Neuronal stem cell (in vitro differentiated cells): ENCODE measurements around the gene SYT7.
"Not testable (repeated sequence)": the region's sequence is repeated elsewhere in the genome, so short reads cannot be mapped to it uniquely, and the experiment has no call there.

Source experiments
- DNase-seq: peaks from one replicate; pipeline ENCODE4 v3.0.0-alpha.2; 2013; ENCODE audit warnings: low spot score
- H2AFZ ChIP-seq: one replicate; pipeline ENCODE4 v1.6.1; 2013; ENCODE audit warnings: mild to moderate bottlenecking, low read length, inconsistent platforms
- H2AK5ac ChIP-seq: 2 replicates; pipeline ENCODE4 v1.6.1; 2013; ENCODE audit warnings: low read depth, mild to moderate bottlenecking, inconsistent platforms, low read length, moderate library complexity, mixed read lengths
- H2BK120ac ChIP-seq: 2 replicates; pipeline ENCODE4 v1.6.1; 2013; ENCODE audit warnings: low read depth, mild to moderate bottlenecking, inconsistent platforms, low read length, moderate library complexity, mixed read lengths
- H2BK12ac ChIP-seq: one replicate; pipeline ENCODE4 v1.6.1; 2013; ENCODE audit warnings: low read length, inconsistent platforms
- H2BK15ac ChIP-seq: 2 replicates; pipeline ENCODE4 v1.6.1; 2013; ENCODE audit warnings: mild to moderate bottlenecking, low read length, inconsistent platforms, mixed read lengths
- H2BK5ac ChIP-seq: one replicate; pipeline ENCODE4 v1.6.1; 2013; ENCODE audit warnings: inconsistent platforms, mild to moderate bottlenecking, low read length, moderate library complexity
- H3K14ac ChIP-seq: one replicate; pipeline ENCODE4 v1.6.1; 2013; ENCODE audit warnings: low read length, inconsistent platforms
- H3K18ac ChIP-seq: 2 replicates; pipeline ENCODE4 v1.6.1; 2013; ENCODE audit warnings: low read length, inconsistent platforms
- H3K23ac ChIP-seq: 2 replicates; pipeline ENCODE4 v1.6.1; 2013; ENCODE audit warnings: low read depth, mild to moderate bottlenecking, mixed read lengths, low read length, inconsistent platforms; ENCODE audit not compliant: poor library complexity
- H3K27ac ChIP-seq: replicated peaks from 3 replicates; pipeline ENCODE4 v1.5.1; 2013; ENCODE audit warnings: low read length, inconsistent platforms
- H3K27me3 ChIP-seq, 3 experiments: 2 replicates each; pipeline ENCODE4 v1.6.1; 2013; ENCODE audit warnings: low read length in 3 of 3, mild to moderate bottlenecking in 2 of 3, inconsistent platforms in 1 of 3, low read depth in 1 of 3, mixed read lengths in 1 of 3, moderate library complexity in 1 of 3; ENCODE audit not compliant: control insufficient read depth in 3 of 3, insufficient read depth in 3 of 3
- H3K36me3 ChIP-seq, 2 donors: replicated peaks in 1 of 2; 2 replicates each; pipeline ENCODE4 v1.6.1; 2013; ENCODE audit warnings: low read length in 2 of 2; ENCODE audit not compliant: control insufficient read depth in 2 of 2, insufficient read depth in 2 of 2
- H3K4ac ChIP-seq: 2 replicates; pipeline ENCODE4 v1.6.1; 2013; ENCODE audit warnings: inconsistent platforms, mild to moderate bottlenecking, low read length, moderate library complexity
- H3K4me1 ChIP-seq, 2 donors: 1 replicate in 1 of 2; 2 replicates in 1 of 2; pipeline ENCODE4 v1.6.1; 2013; ENCODE audit warnings: low read length in 2 of 2, low read depth in 1 of 2; ENCODE audit not compliant: control insufficient read depth in 2 of 2, insufficient read depth in 1 of 2
- H3K4me2 ChIP-seq: one replicate; pipeline ENCODE4 v1.6.1; 2013; ENCODE audit warnings: mild to moderate bottlenecking, low read length, inconsistent platforms; ENCODE audit not compliant: insufficient read depth, poor library complexity, severe bottlenecking
- H3K4me3 ChIP-seq, 2 donors: 2 replicates each; pipeline ENCODE4 v1.5.1; 2013; ENCODE audit warnings: low read length in 2 of 2, mild to moderate bottlenecking in 2 of 2, inconsistent platforms in 1 of 2, moderate library complexity in 1 of 2
- H3K79me1 ChIP-seq: one replicate; pipeline ENCODE4 v1.6.1; 2013; ENCODE audit warnings: low read depth, mild to moderate bottlenecking, inconsistent platforms, low read length, moderate library complexity
- H3K9ac ChIP-seq: one replicate; pipeline ENCODE4 v1.6.1; 2013; ENCODE audit warnings: mild to moderate bottlenecking, low read depth, low read length, inconsistent platforms; ENCODE audit not compliant: poor library complexity
- H3K9me3 ChIP-seq, 2 donors: replicated peaks in 1 of 2; 2 replicates each; pipeline versions ENCODE3 to v1.6.1; 2013; ENCODE audit warnings: low read length in 2 of 2, mild to moderate bottlenecking in 2 of 2, inconsistent platforms in 1 of 2, low read depth in 1 of 2, mixed read lengths in 1 of 2, moderate library complexity in 1 of 2; ENCODE audit not compliant: control insufficient read depth in 2 of 2, insufficient read depth in 1 of 2
- H4K8ac ChIP-seq: one replicate; pipeline ENCODE4 v1.6.1; 2013; ENCODE audit warnings: low read depth, mild to moderate bottlenecking, inconsistent platforms, low read length, moderate library complexity
- H4K91ac ChIP-seq: one replicate; pipeline ENCODE4 v1.6.1; 2013; ENCODE audit warnings: low read length, low read depth, mild to moderate bottlenecking, inconsistent platforms; ENCODE audit not compliant: poor library complexity
- WGBS, 2 donors: extraction: QIAGEN DNeasy Blood & Tissue Kit; methylation state at CpG; one replicate each; pipeline ENCODE4 v1.1.7; 2013; ENCODE audit warnings: missing lambda C conversion rate in 2 of 2, mixed read lengths in 1 of 2; ENCODE audit not compliant: insufficient read length in 2 of 2, insufficient replicate concordance in 1 of 2; ENCODE audit errors: extremely low coverage in 2 of 2; 5-methylcytosine and 5-hydroxymethylcytosine counted together

Gene SYT7

DNA sequence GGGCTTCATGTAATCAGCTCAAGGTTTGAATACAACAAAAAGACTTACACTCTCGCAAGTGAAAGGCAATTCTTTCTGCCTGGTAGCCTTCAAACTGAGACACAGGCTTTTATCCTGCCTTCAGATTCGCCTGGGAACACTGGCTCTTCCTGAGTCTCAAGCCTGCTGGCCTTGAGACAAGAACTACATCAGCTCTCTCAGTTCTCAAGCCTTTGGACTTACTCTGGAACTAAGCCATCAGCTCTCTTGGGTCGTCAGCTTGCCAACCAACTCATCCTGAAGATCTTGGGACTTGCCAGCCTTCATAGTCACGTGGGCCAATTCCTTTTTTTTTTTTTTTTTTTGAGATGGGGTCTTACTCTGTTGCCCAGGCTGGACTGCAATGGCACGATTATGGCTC, 108.0 kb downstream of the SYT7 start:
- H2BK15ac ChIP-seq: no peak overlapping the region
- no peak overlapping the region for H3K14ac ChIP-seq
- H3K9ac ChIP-seq: no peak overlapping the region
- no peak overlapping the region for H3K4ac ChIP-seq
- H4K8ac ChIP-seq: no peak overlapping the region
- no peak for DNase-seq
- H3K18ac ChIP-seq: no peak overlapping the region
- H2BK120ac ChIP-seq: no peak overlapping the region
- H2BK12ac ChIP-seq: no peak overlapping the region
- no peak overlapping the region for H3K4me3 ChIP-seq
- H2BK5ac ChIP-seq: no peak overlapping the region
- peaks cover 2% of the 10 kb centered on the region in 2 donors for H3K4me1 ChIP-seq
- no peak overlapping the region for H2AK5ac ChIP-seq
- H2AFZ ChIP-seq: no peak overlapping the region
- H4K91ac ChIP-seq: no peak overlapping the region
- H3K4me2 ChIP-seq: no peak overlapping the region
- no peaks in the 10 kb centered on the region for H3K9me3 ChIP-seq
- H3K23ac ChIP-seq: no peak overlapping the region
- no CpG with 5 or more reads among the region's 5 CpGs for WGBS, 2 donors
- H3K79me1 ChIP-seq: no peaks in the 10 kb centered on the region
- H3K27me3 ChIP-seq: no peaks in the 10 kb centered on the region
- peaks cover 4 to 41% of the 10 kb centered on the region in 2 donors for H3K36me3 ChIP-seq
- no peak overlapping the region for H3K27ac ChIP-seq

DNA sequence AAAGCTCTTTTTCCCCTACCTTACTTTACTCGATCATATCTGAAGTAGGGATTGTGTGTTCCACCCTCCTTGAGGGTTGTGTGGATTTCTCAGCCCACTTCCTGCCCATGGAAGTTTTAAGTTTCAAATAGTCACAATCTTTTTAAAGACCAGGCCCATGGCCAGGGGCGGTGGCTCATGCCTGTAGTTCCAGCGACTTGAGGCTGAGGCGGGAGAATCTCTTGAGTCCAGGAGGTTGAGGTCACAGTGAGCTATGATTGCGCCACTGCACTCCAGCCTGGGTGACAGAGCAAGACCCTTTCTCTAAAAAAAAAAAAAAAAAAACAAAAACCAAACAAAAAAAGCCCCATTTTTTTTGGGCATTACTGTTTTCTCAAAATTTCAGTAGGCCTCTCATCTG, 108.6 kb downstream of the SYT7 start:
- Histone ChIP-seq H2BK5ac (no peak overlapping the region), H3K9me3 (no peaks in the 10 kb centered on the region), H4K91ac (no peak overlapping the region), H3K79me1 (no peaks in the 10 kb centered on the region), H3K27me3 (no peaks in the 10 kb centered on the region), H3K36me3 (peaks cover 4 to 43% of the 10 kb centered on the region in 2 donors), H2BK120ac (no peak overlapping the region), H3K27ac (no peak overlapping the region), H3K18ac (no peak overlapping the region), H3K9ac (no peak overlapping the region), H2BK12ac (no peak overlapping the region), H3K4ac (no peak overlapping the region), H3K4me1 (no peaks in the 10 kb centered on the region), H4K8ac (no peak overlapping the region), H3K23ac (no peak overlapping the region), H2AFZ (no peak overlapping the region), H3K4me3 (no peak overlapping the region), H3K14ac (no peak overlapping the region), H3K4me2 (no peak overlapping the region), H2BK15ac (no peak overlapping the region), H2AK5ac (no peak overlapping the region)
- WGBS, 2 donors: no CpG with 5 or more reads among the region's 5 CpGs
- no peak for DNase-seq

DNA sequence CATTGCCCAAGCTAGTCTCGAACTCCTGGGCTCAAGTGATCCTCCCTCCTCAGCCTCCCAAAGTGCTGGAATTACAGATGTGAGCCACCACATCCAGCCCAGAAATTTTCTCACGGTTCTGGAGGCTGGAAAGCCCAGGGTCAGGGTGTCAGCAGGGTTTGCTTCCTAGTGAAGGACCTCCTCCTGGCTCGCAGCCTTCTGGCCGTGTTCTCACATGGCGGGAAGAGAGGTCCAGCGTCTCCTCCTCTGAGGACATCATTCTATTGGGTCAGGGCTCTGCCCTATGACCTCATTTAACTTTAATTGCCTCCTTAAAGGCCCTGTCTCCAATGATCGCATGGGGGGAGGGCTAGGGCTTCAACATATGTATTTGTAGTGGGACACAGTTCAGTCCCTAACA, 112.9 kb downstream of the SYT7 start:
- Histone ChIP-seq H3K9ac (no peak overlapping the region), H3K9me3 (no peaks in the 10 kb centered on the region), H2AK5ac (no peak overlapping the region), H2BK5ac (no peak overlapping the region), H2BK12ac (no peak overlapping the region), H3K14ac (no peak overlapping the region), H3K27ac (no peak overlapping the region), H3K4me2 (no peak overlapping the region), H3K79me1 (no peaks in the 10 kb centered on the region), H2BK15ac (no peak overlapping the region), H4K91ac (no peak overlapping the region), H2BK120ac (no peak overlapping the region), H3K4me1 (no peaks in the 10 kb centered on the region), H3K4ac (no peak overlapping the region), H4K8ac (no peak overlapping the region), H3K27me3 (no peaks in the 10 kb centered on the region), H3K4me3 (no peak overlapping the region), H2AFZ (no peak overlapping the region), H3K36me3 (peaks cover 4 to 37% of the 10 kb centered on the region in 2 donors), H3K23ac (no peak overlapping the region), H3K18ac (no peak overlapping the region)
- no CpG with 5 or more reads among the region's 7 CpGs for WGBS, 2 donors
- no peak for DNase-seq

DNA sequence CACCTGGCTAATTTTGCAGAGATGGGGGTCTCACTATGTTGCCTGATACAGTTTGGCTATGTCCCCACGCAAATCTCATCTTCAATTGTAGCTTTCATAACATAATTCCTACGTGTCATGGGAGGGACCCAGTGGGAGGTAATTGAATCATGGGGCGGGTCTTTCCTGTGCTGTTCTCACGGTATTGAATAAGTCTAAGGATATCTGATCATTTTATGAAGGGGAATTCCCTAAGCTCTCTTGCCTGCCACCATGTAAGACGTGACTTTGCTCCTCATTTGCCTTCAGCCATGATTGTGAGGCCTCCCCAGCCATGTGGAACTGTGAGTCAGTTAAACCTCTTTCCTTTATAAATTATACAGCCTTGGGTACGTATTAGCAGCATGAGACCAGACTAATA, 113.3 kb downstream of the SYT7 start:
- no CpG with 5 or more reads among the region's 6 CpGs for WGBS, 2 donors
- H3K27me3 ChIP-seq, H3K14ac ChIP-seq, H3K4ac ChIP-seq, H3K18ac ChIP-seq, H2BK12ac ChIP-seq, H3K9ac ChIP-seq, H2BK120ac ChIP-seq, H2BK5ac ChIP-seq, H4K91ac ChIP-seq, H2BK15ac ChIP-seq, H3K4me1 ChIP-seq, H3K79me1 ChIP-seq, H3K4me2 ChIP-seq, H4K8ac ChIP-seq, H2AFZ ChIP-seq, H2AK5ac ChIP-seq, H3K4me3 ChIP-seq, H3K23ac ChIP-seq, H3K27ac ChIP-seq, H3K9me3 ChIP-seq, DNase-seq: not testable (repeated sequence)
- H3K36me3 ChIP-seq: peaks cover 4 to 36% of the 10 kb centered on the region in 2 donors
